Activated CD8-positive, alpha-beta T cell treated with anti-CD3 and anti-CD28 coated beads, Interleukin-2, amount 10 ng/mL, durations not matched to agents 7 days and 5 days (primary cell): ENCODE results near the gene MEN1. TPM values are rescaled to one million over a fixed set of nuclear protein-coding genes. Genes with fewer than 3 reads are reported as not detected.

ENCODE experiments used
- ATAC-seq: fragments of 150-1000 bp; cut with Tn5 transposase; one replicate; pipeline ENCODE4 v1.10.0; 2021; ENCODE audit warnings: moderate library complexity
- CTCF ChIA-PET: fragments of 350-600 bp; sonication (Branson Sonifier 250); formaldehyde crosslinking; loops from one replicate; lab custom pipeline; 2021; ENCODE audit warnings: antibody characterized with exemption; lab: Charles Lee
- POLR2A ChIA-PET: fragments of 350-600 bp; sonication (Branson Sonifier 250); formaldehyde crosslinking; loops from one replicate; lab custom pipeline; 2021; ENCODE audit warnings: antibody characterized with exemption; lab: Charles Lee
- DNase-seq: peaks from one replicate; pipeline ENCODE4 v3.0.0-alpha.2; 2020
- H3K27ac Mint-ChIP-seq: one replicate; pipeline ENCODE4 v1.8.0; 2021; ENCODE audit warnings: mild to moderate bottlenecking, mixed read lengths
- H3K27me3 Mint-ChIP-seq: one replicate; pipeline ENCODE4 v1.8.0; 2021; ENCODE audit warnings: low read depth, mixed read lengths
- H3K36me3 Mint-ChIP-seq: one replicate; pipeline ENCODE4 v1.8.0; 2021; ENCODE audit warnings: low read depth, mixed read lengths
- H3K4me1 Mint-ChIP-seq: one replicate; pipeline ENCODE4 v1.8.0; 2021; ENCODE audit warnings: low read depth, mixed read lengths
- H3K4me3 Mint-ChIP-seq: one replicate; pipeline ENCODE4 v1.8.0; 2021; ENCODE audit warnings: mild to moderate bottlenecking, mixed read lengths
- H3K9me3 Mint-ChIP-seq: one replicate; pipeline ENCODE4 v1.8.0; 2022; ENCODE audit warnings: mixed read lengths; ENCODE audit not compliant: insufficient read depth
- total RNA-seq, 2 experiments: library from RNA; stranded (reverse); gene quantifications; one replicate each; pipeline ENCODE4 v1.2.3, GENCODE V29; 2021

MEN1 gene
- total RNA-seq, 2 experiments from 2014 or later: 32.9 to 34.0 TPM

- peak overlapping the region; percentile 62 for H3K4me3 Mint-ChIP-seq
Observed at GRCh38 chr11:64845129-64845775, 34.9 kb upstream of the MEN1 start.

GRCh38 chr11:64844330-64845128, 34.2 kb upstream of the MEN1 start, which contains the start of gene CDC42BPG:
Gene CDC42BPG, minus strand, starts transcription at chr11:64844653. Its CDS starts 84 bp downstream, at chr11:64844569.
- CTCF ChIA-PET: interaction anchor here (0.7 to 20.9 kb wide), 21 partner anchors 9 to 277 kb away, joined by 3 to 491 read pairs (median 4); partner anchors contain the start of genes ARL2, BATF2, EHD1 and FAU
- Mint-ChIP-seq H3K4me3 (peak within 1 kb of the TSS; percentile 72), H3K36me3 (no peaks in the 10 kb centered on the region), H3K4me1 (peaks cover 38% of the 10 kb centered on the region), H3K27me3 (no peaks in the 10 kb centered on the region), H3K27ac (peak within 1 kb of the TSS; percentile 0), H3K9me3 (no peaks in the 10 kb centered on the region)
- ATAC-seq: peak; percentile 79
- POLR2A ChIA-PET: interaction anchor here (1.1 to 27.1 kb wide), 2 partner anchors 14 to 34 kb away, joined by 3 to 469 read pairs; partner anchors contain the start of gene EHD1
- peak; percentile 73 for DNase-seq

More at GRCh38 chr11:64845129-64845775, 34.9 kb upstream of the MEN1 start:
- ATAC-seq (no peak), DNase-seq (no peak)
- CTCF ChIA-PET: interaction anchor here (1.7 to 20.9 kb wide), 7 partner anchors 10 to 267 kb away, joined by 7 to 491 read pairs (median 33); partner anchors contain the start of genes ARL2, EHD1 and TM7SF2
- POLR2A ChIA-PET: interaction anchor here (0.9 to 27.1 kb wide), 2 partner anchors 34 to 55 kb away, joined by 3 to 469 read pairs; partner anchors contain the start of gene EHD1
- peak overlapping the region; percentile 0 for H3K27ac Mint-ChIP-seq
- no peaks in the 10 kb centered on the region for H3K9me3 Mint-ChIP-seq
- H3K4me1 Mint-ChIP-seq: peaks cover 45% of the 10 kb centered on the region
- no peaks in the 10 kb centered on the region for H3K36me3 Mint-ChIP-seq
- no peaks in the 10 kb centered on the region for H3K27me3 Mint-ChIP-seq

- peak overlapping the region; percentile 72 for H3K4me3 Mint-ChIP-seq
- ChIA-PET CTCF (interaction anchor here (0.7 to 20.9 kb wide), 23 partner anchors 9 to 278 kb away, joined by 3 to 491 read pairs (median 4); partner anchors contain the start of genes ARL2, BATF2, EHD1 and FAU), POLR2A (interaction anchor here (1.1 to 27.1 kb wide), 2 partner anchors 15 to 35 kb away, joined by 3 to 469 read pairs; partner anchors contain the start of gene EHD1)
- H3K4me1 Mint-ChIP-seq: peaks cover 31% of the 10 kb centered on the region
- no peaks in the 10 kb centered on the region for H3K27me3 Mint-ChIP-seq
- no peaks in the 10 kb centered on the region for H3K36me3 Mint-ChIP-seq
- no peak for ATAC-seq
- DNase-seq: no peak
- no peak overlapping the region for H3K27ac Mint-ChIP-seq
- no peaks in the 10 kb centered on the region for H3K9me3 Mint-ChIP-seq
Observed at GRCh38 chr11:64843686-64844329, 33.5 kb upstream of the MEN1 start.

GRCh38 chr11:64842851-64843685, 32.7 kb upstream of the MEN1 start:
- Mint-ChIP-seq H3K27ac (no peak overlapping the region), H3K9me3 (no peaks in the 10 kb centered on the region), H3K4me1 (peaks cover 23% of the 10 kb centered on the region), H3K4me3 (peak overlapping the region; percentile 34), H3K27me3 (no peaks in the 10 kb centered on the region), H3K36me3 (no peaks in the 10 kb centered on the region)
- DNase-seq (no peak), ATAC-seq (no peak)
- POLR2A ChIA-PET: interaction anchor here (1.1 kb wide), 1 partner anchor 16 kb away, joined by 3 read pairs; no protein-coding TSS in a partner anchor
- CTCF ChIA-PET: interaction anchor here (0.7 to 20.9 kb wide), 9 partner anchors 8 to 51 kb away, joined by 3 to 491 read pairs (median 4); partner anchors contain the start of gene EHD1

- no peak overlapping the region for H3K27ac Mint-ChIP-seq
- no peaks in the 10 kb centered on the region for H3K9me3 Mint-ChIP-seq
- peaks cover 23% of the 10 kb centered on the region for H3K4me1 Mint-ChIP-seq
- H3K36me3 Mint-ChIP-seq: no peaks in the 10 kb centered on the region
- no peak for DNase-seq
- CTCF ChIA-PET: interaction anchor here (1.1 to 20.9 kb wide), 2 partner anchors 43 to 52 kb away, joined by 3 to 491 read pairs; no protein-coding TSS in a partner anchor
- no peaks in the 10 kb centered on the region for H3K27me3 Mint-ChIP-seq
- ATAC-seq: no peak
- POLR2A ChIA-PET: no interaction called here
- no peak overlapping the region for H3K4me3 Mint-ChIP-seq
Observed at GRCh38 chr11:64842366-64842759, 32.0 kb upstream of the MEN1 start.

- Mint-ChIP-seq H3K9me3 (no peaks in the 10 kb centered on the region), H3K4me1 (peaks cover 23% of the 10 kb centered on the region), H3K27ac (no peak overlapping the region), H3K36me3 (no peaks in the 10 kb centered on the region), H3K4me3 (no peak overlapping the region), H3K27me3 (no peaks in the 10 kb centered on the region)
- CTCF ChIA-PET: interaction anchor here (0.7 to 20.9 kb wide), 3 partner anchors 44 to 194 kb away, joined by 3 to 491 read pairs (median 4); no protein-coding TSS in a partner anchor
- POLR2A ChIA-PET: no interaction called here
- DNase-seq: no peak
- ATAC-seq: no peak
Observed at GRCh38 chr11:64841592-64842365, 31.4 kb upstream of the MEN1 start.

GRCh38 chr11:64839887-64840782, 29.8 kb upstream of the MEN1 start:
- H3K27me3 Mint-ChIP-seq: no peaks in the 10 kb centered on the region
- no peak overlapping the region for H3K4me3 Mint-ChIP-seq
- no peak overlapping the region for H3K27ac Mint-ChIP-seq
- H3K4me1 Mint-ChIP-seq: peaks cover 21% of the 10 kb centered on the region
- H3K36me3 Mint-ChIP-seq: no peaks in the 10 kb centered on the region
- H3K9me3 Mint-ChIP-seq: no peaks in the 10 kb centered on the region
- ChIA-PET POLR2A (interaction anchor here (1.2 kb wide), 1 partner anchor 66 kb away, joined by 3 read pairs; no protein-coding TSS in a partner anchor), CTCF (no interaction called here)
- DNase-seq (no peak), ATAC-seq (no peak)

- Mint-ChIP-seq H3K4me3 (no peak overlapping the region), H3K9me3 (no peaks in the 10 kb centered on the region), H3K36me3 (no peaks in the 10 kb centered on the region), H3K27ac (no peak overlapping the region), H3K27me3 (no peaks in the 10 kb centered on the region), H3K4me1 (peaks cover 18% of the 10 kb centered on the region)
- DNase-seq: no peak
- ChIA-PET POLR2A (interaction anchor here (1.2 kb wide), 1 partner anchor 65 kb away, joined by 3 read pairs; no protein-coding TSS in a partner anchor), CTCF (no interaction called here)
- no peak for ATAC-seq
Observed at GRCh38 chr11:64839335-64839734, 29.0 kb upstream of the MEN1 start.

- H3K4me3 Mint-ChIP-seq: no peak overlapping the region
- H3K27me3 Mint-ChIP-seq: no peaks in the 10 kb centered on the region
- no peak for DNase-seq
- no peak for ATAC-seq
- peaks cover 15% of the 10 kb centered on the region for H3K4me1 Mint-ChIP-seq
- ChIA-PET CTCF (no interaction called here), POLR2A (no interaction called here)
- no peaks in the 10 kb centered on the region for H3K36me3 Mint-ChIP-seq
- H3K27ac Mint-ChIP-seq: no peak overlapping the region
- no peaks in the 10 kb centered on the region for H3K9me3 Mint-ChIP-seq
Observed at GRCh38 chr11:64838600-64839334, 28.4 kb upstream of the MEN1 start.
